ENCODE results near the gene RGL4.
"Not testable (repeated sequence)": the region's sequence is repeated elsewhere in the genome, so short reads cannot be mapped to it uniquely, and the experiment has no call there.

DNA sequence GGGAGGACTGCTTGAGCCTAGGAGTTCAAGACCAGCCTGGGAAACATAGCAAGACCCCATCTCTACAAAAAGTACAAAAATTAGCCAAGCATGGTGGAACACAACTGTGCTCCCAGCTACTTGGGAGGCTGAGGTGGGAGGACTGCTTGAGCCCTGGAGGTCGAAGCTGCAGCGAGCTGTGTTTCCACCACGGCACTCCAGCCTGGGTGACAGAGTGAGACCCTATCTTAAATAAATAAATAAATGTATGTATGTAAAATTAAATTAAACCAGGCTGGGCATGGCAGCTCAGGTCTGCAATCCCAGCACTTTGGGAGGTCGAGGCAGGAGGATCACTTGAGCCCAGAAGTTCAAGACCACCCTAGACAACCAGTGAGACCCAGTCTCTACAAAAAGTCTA, 30.4 kb upstream of the RGL4 start:
- TF ChIP-seq, protein P1, sequence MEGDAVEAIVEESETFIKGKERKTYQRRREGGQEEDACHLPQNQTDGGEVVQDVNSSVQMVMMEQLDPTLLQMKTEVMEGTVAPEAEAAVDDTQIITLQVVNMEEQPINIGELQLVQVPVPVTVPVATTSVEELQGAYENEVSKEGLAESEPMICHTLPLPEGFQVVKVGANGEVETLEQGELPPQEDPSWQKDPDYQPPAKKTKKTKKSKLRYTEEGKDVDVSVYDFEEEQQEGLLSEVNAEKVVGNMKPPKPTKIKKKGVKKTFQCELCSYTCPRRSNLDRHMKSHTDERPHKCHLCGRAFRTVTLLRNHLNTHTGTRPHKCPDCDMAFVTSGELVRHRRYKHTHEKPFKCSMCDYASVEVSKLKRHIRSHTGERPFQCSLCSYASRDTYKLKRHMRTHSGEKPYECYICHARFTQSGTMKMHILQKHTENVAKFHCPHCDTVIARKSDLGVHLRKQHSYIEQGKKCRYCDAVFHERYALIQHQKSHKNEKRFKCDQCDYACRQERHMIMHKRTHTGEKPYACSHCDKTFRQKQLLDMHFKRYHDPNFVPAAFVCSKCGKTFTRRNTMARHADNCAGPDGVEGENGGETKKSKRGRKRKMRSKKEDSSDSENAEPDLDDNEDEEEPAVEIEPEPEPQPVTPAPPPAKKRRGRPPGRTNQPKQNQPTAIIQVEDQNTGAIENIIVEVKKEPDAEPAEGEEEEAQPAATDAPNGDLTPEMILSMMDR (IDR thresholded peaks at IDR 0.05; ENCODE audit: insufficient read depth, low read depth, low read length) = not testable (repeated sequence)
- not testable (repeated sequence) for TF ChIP-seq EZH2 (IDR thresholded peaks at IDR 0.05; ENCODE audit: insufficient read depth, low read length)

Measured in astrocyte (in vitro differentiated cells and primary cell).